Suppressor macrophage treated with lipopolysaccharide for 4 hours (primary cell): ENCODE results near the gene PLCG2.
"Not testable (repeated sequence)": the region's sequence is repeated elsewhere in the genome, so short reads cannot be mapped to it uniquely, and the experiment has no call there.

Experiments
- DNase-seq: peaks from one replicate; pipeline ENCODE4 v3.0.0-alpha.2; 2020

The PLCG2 gene

GRCh38 chr16:81778861-81779535, at the start of gene PLCG2:
PLCG2 (plus strand) TSS chr16:81779291; CDS start chr16:81785990, 6,699 bp downstream.
- peak; percentile 94 for DNase-seq

GRCh38 chr16:81729451-81729850, 49.6 kb upstream of the PLCG2 start:
- no peak for DNase-seq

- DNase-seq, result peak; percentile 81
These were observed 48.7 kb upstream of the PLCG2 start for GRCh38 chr16:81730090-81731051.

- DNase-seq, result no peak
These were observed 47.4 kb upstream of the PLCG2 start for GRCh38 chr16:81731649-81732048.

- DNase-seq, result no peak
These were observed 46.4 kb upstream of the PLCG2 start for GRCh38 chr16:81732699-81733098.

- no peak for DNase-seq
These were observed 45.8 kb upstream of the PLCG2 start for GRCh38 chr16:81733295-81733694.

GRCh38 chr16:81734632-81735434, 44.3 kb upstream of the PLCG2 start:
- no peak for DNase-seq

- peak; percentile 81 for DNase-seq
These were observed 41.1 kb upstream of the PLCG2 start for GRCh38 chr16:81737885-81738536.

GRCh38 chr16:81738783-81739496, 40.2 kb upstream of the PLCG2 start:
- peak; percentile 50 for DNase-seq

GRCh38 chr16:81739503-81739902, 39.6 kb upstream of the PLCG2 start:
- no peak for DNase-seq

GRCh38 chr16:81740169-81740568, 38.9 kb upstream of the PLCG2 start:
- no peak for DNase-seq

- not testable (repeated sequence) for DNase-seq
These were observed 37.7 kb upstream of the PLCG2 start for GRCh38 chr16:81741430-81741770.

- no peak for DNase-seq
These were observed 34.7 kb upstream of the PLCG2 start for GRCh38 chr16:81744385-81744784.

GRCh38 chr16:81744911-81745310, 34.2 kb upstream of the PLCG2 start:
- no peak for DNase-seq

GRCh38 chr16:81745704-81746558, 33.2 kb upstream of the PLCG2 start:
- peak; percentile 70 for DNase-seq

GRCh38 chr16:81746566-81746965, 32.5 kb upstream of the PLCG2 start:
- no peak for DNase-seq

- DNase-seq, result peak; percentile 55
These were observed 30.5 kb upstream of the PLCG2 start for GRCh38 chr16:81748476-81749198.

GRCh38 chr16:81752225-81752875, 26.7 kb upstream of the PLCG2 start:
- DNase-seq, result peak; percentile 95

GRCh38 chr16:81752876-81753227, 26.2 kb upstream of the PLCG2 start:
- no peak for DNase-seq

GRCh38 chr16:81754858-81755257, 24.2 kb upstream of the PLCG2 start:
- peak; percentile 39 for DNase-seq
